Measurements from ENCODE around the gene PBX3.

GRCh38 chr9:125825762-125826161, 78.6 kb downstream of the PBX3 start:
- no peak for TF ChIP-seq EZH2 (IDR thresholded peaks at IDR 0.05; ENCODE audit: borderline replicate concordance, low read length)
- TF ChIP-seq, protein P1, sequence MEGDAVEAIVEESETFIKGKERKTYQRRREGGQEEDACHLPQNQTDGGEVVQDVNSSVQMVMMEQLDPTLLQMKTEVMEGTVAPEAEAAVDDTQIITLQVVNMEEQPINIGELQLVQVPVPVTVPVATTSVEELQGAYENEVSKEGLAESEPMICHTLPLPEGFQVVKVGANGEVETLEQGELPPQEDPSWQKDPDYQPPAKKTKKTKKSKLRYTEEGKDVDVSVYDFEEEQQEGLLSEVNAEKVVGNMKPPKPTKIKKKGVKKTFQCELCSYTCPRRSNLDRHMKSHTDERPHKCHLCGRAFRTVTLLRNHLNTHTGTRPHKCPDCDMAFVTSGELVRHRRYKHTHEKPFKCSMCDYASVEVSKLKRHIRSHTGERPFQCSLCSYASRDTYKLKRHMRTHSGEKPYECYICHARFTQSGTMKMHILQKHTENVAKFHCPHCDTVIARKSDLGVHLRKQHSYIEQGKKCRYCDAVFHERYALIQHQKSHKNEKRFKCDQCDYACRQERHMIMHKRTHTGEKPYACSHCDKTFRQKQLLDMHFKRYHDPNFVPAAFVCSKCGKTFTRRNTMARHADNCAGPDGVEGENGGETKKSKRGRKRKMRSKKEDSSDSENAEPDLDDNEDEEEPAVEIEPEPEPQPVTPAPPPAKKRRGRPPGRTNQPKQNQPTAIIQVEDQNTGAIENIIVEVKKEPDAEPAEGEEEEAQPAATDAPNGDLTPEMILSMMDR (conservative IDR thresholded peaks at IDR 0.05 in 1 of 2, IDR thresholded peaks at IDR 0.05 in 1 of 2; ENCODE audit: extremely low read depth in 1 of 2, insufficient read depth in 1 of 2, low read depth in 1 of 2, low read length in 2 of 2), result no peak
